NCI-H1417 treated with DMSO at 0.1 percent for 48 hours (cell line): ENCODE results near the gene TMEM132A.
"Not testable (repeated sequence)": the region's sequence is repeated elsewhere in the genome, so short reads cannot be mapped to it uniquely, and the experiment has no call there.

ENCODE experiments used
- DNase-seq: peaks from one replicate; lab custom pipeline; 2025; lab: John Stamatoyannopoulos, UW

The TMEM132A gene

DNA sequence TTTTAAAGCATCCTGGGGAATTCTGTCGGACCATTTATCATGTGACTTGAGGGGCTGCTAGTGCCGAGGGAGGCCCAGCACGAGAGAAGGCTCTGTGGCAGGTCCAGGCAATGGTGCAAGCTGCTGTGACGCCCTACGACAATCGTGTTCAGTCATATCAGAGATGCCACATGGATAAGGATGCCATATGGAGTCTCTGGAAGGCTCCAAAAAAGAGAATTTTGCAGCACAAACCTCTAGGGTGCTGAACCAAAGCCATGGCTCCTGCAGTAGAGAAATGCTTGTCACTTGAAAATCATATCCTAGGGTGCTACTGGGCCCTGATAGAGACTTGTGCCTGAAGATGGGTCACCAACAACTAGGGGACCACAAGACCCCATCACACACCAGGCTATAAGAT lies 40.5 kb downstream of the TMEM132A start:
- no peak for DNase-seq

DNA sequence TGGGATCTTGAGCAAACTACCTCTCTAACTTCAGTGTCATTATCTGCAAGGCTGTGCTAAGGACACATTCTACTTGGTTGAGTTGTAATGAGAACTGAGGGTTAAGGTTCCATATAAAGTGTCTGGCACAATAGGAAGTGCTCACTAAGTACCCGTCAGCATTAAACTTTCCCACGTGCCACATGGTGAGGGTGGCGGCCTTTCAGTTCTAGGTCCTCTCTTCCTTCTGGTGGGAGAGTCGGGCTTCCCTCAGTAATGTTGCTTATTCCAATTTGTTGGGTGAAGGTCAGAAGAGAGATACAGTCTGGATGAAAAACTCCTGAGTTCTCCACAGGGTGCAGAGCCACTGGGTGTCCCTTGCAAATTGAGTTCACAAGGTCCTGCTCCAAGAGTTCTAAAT lies 42.6 kb downstream of the TMEM132A start:
- no peak for DNase-seq

GRCh38 chr11:60968223-60968622 lies 44.0 kb downstream of the TMEM132A start:
- no peak for DNase-seq

DNA sequence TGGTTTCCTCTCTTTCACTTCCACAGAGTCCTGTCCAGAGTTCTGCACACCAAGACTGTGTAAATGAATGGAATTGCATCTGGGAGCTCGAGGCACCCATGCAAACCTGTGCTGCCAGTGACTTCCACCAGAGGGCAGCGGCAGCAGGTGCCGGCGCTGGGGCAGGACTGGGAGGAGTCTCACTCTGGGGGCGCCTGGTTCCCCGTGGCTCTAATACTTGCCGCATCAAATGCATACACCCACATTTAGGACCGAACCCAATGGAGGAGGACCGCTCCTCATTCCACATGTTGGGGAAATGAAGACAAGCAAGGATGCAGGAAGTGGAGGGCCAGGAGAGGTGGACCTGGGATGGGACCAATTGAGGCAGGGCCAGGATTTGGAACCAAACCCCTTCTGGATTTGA lies 46.1 kb downstream of the TMEM132A start:
- no peak for DNase-seq

- DNase-seq = no peak
These were observed 46.6 kb downstream of the TMEM132A start for GRCh38 chr11:60970890-60971289.

GRCh38 chr11:60971520-60971919 lies 47.3 kb downstream of the TMEM132A start, which contains the start of gene CD6:
Gene CD6, plus strand, starts transcription at chr11:60971680. Its CDS starts 186 bp downstream, at chr11:60971866.
- no peak for DNase-seq

- no peak for DNase-seq
These were observed 48.1 kb downstream of the TMEM132A start for GRCh38 chr11:60972182-60973030.

- no peak for DNase-seq
These were observed 49.4 kb downstream of the TMEM132A start for GRCh38 chr11:60973699-60974098.

- not testable (repeated sequence) for DNase-seq
These were observed 50.1 kb downstream of the TMEM132A start for GRCh38 chr11:60974316-60974715.

- no peak for DNase-seq
These were observed 50.5 kb downstream of the TMEM132A start for GRCh38 chr11:60974726-60975125.

GRCh38 chr11:60977224-60977623 lies 53.0 kb downstream of the TMEM132A start:
- DNase-seq = no peak

DNA sequence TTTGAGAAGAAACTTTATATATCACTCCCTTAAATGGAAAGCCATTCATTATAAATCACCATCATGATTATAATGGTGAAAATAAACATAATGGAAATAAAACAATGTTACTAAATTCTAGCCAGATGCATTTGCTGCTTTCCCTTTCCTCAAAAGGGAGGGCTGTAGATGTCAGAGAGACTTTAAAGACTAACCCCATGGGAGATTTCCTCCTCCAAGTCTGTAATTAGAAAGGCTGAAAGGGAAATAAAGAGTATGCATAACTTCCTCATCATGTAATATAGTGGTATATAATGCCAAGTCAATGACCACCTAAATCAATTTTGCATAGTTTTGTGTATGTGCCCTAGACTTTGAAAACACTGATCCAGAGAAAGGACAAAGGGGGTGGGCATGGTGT lies 53.6 kb downstream of the TMEM132A start:
- DNase-seq = no peak

- no peak for DNase-seq
These were observed 54.5 kb downstream of the TMEM132A start for GRCh38 chr11:60978546-60979380.

DNA sequence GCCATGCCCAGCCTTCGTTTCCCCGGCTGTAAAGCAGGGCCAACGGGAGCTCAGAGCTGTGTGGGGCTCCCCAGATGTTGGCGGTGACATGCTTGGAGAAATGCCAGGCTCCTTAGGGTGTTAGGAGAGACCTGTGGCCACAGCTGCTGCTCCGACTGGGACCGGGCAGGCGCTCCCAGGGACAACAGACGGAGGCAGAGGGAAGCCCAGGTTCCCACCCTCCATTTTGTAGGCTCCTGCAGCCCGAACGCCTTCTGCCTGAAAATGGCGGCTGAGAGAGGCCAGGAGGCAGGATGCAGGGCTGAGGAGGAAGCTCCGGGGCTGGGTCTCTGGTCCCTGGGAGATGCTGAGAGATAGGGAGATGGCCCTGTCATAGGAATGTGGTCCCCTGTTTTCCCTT lies 57.3 kb downstream of the TMEM132A start:
- DNase-seq = no peak

- no peak for DNase-seq
These were observed 57.9 kb downstream of the TMEM132A start for GRCh38 chr11:60982184-60982583.

GRCh38 chr11:60984149-60984548 lies 59.9 kb downstream of the TMEM132A start:
- no peak for DNase-seq

GRCh38 chr11:60984636-60985035 lies 60.4 kb downstream of the TMEM132A start:
- no peak for DNase-seq

DNA sequence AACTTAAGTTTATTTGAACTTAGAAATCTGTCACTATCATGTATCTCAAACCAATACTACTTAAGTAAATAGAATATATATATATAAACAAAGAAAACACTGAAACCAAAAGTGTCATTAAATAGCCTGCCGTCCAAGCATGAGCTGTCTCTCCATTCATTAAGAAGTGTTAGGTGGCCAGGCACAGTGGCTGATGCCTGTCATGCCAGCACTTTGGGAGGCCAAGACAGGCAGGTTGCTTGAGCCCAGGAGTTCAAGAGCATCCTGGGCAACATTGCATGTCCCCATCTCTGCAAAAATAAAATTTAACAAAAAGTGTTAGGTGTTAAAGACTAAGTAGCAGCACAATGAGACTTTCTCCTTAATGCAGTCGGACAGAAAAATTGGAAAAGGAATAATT lies 61.2 kb downstream of the TMEM132A start:
- no peak for DNase-seq

DNA sequence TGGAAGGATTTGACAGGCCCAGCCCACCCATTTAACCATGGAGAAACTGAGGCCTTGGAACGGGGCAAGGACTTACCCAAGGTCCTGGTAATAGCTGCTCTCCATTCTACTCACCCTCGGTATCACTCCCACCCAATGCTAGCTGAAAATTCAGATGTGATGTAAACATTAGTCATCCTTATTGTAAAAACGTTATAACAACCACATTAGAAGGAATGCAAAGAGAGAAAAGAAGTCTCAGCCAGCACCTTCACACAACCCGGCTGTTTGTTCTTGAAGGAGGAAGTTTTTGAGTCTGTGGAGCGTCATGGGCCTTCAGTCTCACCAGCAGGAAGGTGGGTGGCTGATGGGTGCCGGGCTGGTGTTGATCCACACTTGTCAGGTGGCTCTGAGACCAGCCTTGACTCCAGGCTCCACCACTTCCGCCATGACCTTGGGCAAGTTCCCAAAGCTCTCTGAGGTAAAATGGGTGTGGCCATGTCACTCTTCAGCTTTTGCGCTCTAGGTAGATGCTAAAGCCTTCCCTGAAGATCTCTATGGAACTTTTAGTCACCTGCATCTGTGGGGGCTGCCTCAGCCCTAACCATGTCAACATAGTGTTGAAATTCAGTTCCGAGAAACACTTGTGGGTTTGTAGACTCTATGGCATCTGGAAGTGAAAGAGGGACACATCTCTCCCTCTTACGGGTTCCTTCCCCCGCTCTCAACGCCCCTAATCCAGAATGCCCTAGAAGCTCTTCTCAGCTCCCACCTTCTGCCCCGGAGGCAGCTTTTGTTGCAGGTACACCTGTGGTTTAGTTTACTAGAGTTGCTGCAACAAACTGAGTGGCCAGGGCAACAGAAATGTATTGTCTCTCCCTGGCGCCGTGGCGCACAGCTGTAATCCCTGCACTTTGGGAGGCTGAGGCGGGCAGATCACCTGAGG lies 62.0 kb downstream of the TMEM132A start:
- DNase-seq = no peak
